Neutrophil (primary cell): ENCODE measurements around the gene MAP2.

Experiments
- H3K27ac ChIP-seq: fragments of 200-600 bp; sonication (generic); 2 replicates; pipeline ENCODE4 v1.5.1; 2016; ENCODE audit warnings: mild to moderate bottlenecking, moderate library complexity
- H3K27me3 ChIP-seq: fragments of 200-600 bp; sonication (generic); 2 replicates; pipeline ENCODE4 v1.6.0; 2016; ENCODE audit warnings: mild to moderate bottlenecking
- H3K36me3 ChIP-seq: fragments of 200-600 bp; sonication (generic); 2 replicates; pipeline ENCODE4 v1.5.1; 2017
- H3K4me1 ChIP-seq, 2 experiments: fragments of 200-600 bp in 1 of 2; sonication (generic) in 1 of 2; 1 replicate in 1 of 2; 2 replicates in 1 of 2; pipeline versions ENCODE4 v1.5.1 to v1.6.1; 2013 to 2016; ENCODE audit warnings: low read depth in 1 of 2, low read length in 1 of 2, mild to moderate bottlenecking in 1 of 2, moderate library complexity in 1 of 2; ENCODE audit not compliant: control insufficient read depth in 1 of 2, insufficient read depth in 1 of 2
- H3K4me3 ChIP-seq, 2 experiments: fragments of 200-600 bp in 1 of 2; sonication (generic) in 1 of 2; 1 replicate in 1 of 2; 2 replicates in 1 of 2; pipeline ENCODE4 v1.5.1; 2013 to 2016; ENCODE audit warnings: low read depth in 1 of 2, low read length in 1 of 2, mild to moderate bottlenecking in 1 of 2, moderate library complexity in 1 of 2
- H3K9me3 ChIP-seq: fragments of 200-600 bp; sonication (generic); 2 replicates; pipeline ENCODE4 v1.5.1; 2016
- TF ChIP-seq, protein P1 (sequence below): fragments of 200-600 bp; sonication (generic); IDR thresholded peaks from 2 replicates; pipeline ENCODE4 v1.5.1; 2016; ENCODE audit warnings: antibody characterized with exemption

Gene MAP2

GRCh38 chr2:209511637-209512036 is 87.8 kb downstream of the MAP2 start:
- Histone ChIP-seq H3K4me3 (no peak overlapping the region), H3K36me3 (no peaks in the 10 kb centered on the region), H3K9me3 (no peaks in the 10 kb centered on the region), H3K4me1 (no peaks in the 10 kb centered on the region), H3K27me3 (no peaks in the 10 kb centered on the region), H3K27ac (no peak overlapping the region)
- TF ChIP-seq, protein P1, sequence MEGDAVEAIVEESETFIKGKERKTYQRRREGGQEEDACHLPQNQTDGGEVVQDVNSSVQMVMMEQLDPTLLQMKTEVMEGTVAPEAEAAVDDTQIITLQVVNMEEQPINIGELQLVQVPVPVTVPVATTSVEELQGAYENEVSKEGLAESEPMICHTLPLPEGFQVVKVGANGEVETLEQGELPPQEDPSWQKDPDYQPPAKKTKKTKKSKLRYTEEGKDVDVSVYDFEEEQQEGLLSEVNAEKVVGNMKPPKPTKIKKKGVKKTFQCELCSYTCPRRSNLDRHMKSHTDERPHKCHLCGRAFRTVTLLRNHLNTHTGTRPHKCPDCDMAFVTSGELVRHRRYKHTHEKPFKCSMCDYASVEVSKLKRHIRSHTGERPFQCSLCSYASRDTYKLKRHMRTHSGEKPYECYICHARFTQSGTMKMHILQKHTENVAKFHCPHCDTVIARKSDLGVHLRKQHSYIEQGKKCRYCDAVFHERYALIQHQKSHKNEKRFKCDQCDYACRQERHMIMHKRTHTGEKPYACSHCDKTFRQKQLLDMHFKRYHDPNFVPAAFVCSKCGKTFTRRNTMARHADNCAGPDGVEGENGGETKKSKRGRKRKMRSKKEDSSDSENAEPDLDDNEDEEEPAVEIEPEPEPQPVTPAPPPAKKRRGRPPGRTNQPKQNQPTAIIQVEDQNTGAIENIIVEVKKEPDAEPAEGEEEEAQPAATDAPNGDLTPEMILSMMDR = no peak

- Histone ChIP-seq H3K36me3 (no peaks in the 10 kb centered on the region), H3K27ac (no peak overlapping the region), H3K4me3 (no peak overlapping the region), H3K9me3 (no peaks in the 10 kb centered on the region), H3K27me3 (no peaks in the 10 kb centered on the region), H3K4me1 (no peaks in the 10 kb centered on the region)
- TF ChIP-seq, protein P1 = no peak
Measured at GRCh38 chr2:209512971-209513370, 89.1 kb downstream of the MAP2 start.

DNA sequence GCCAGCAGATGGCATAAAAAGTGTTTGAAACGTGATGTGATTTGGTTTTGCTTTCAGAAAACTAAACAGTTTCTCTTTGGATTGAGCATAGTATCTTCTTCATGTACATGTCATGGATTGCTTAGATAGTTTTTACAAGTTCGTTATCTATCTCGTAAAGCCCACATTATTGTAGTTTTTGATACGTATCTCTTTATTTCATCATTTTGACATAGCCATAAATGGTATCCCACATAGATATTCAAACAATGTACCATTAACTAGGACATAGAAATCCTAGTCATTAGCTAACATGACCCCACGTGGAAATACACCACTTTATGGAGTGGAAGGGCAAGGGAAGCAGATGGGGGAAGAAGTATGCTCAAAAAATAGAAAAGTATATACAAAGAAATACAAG is 93.6 kb downstream of the MAP2 start:
- no peaks in the 10 kb centered on the region for H3K36me3 ChIP-seq
- no peaks in the 10 kb centered on the region for H3K27me3 ChIP-seq
- no peak overlapping the region for H3K27ac ChIP-seq
- no peak overlapping the region for H3K4me3 ChIP-seq
- TF ChIP-seq, protein P1 = no peak
- no peaks in the 10 kb centered on the region for H3K4me1 ChIP-seq
- H3K9me3 ChIP-seq = no peaks in the 10 kb centered on the region

DNA sequence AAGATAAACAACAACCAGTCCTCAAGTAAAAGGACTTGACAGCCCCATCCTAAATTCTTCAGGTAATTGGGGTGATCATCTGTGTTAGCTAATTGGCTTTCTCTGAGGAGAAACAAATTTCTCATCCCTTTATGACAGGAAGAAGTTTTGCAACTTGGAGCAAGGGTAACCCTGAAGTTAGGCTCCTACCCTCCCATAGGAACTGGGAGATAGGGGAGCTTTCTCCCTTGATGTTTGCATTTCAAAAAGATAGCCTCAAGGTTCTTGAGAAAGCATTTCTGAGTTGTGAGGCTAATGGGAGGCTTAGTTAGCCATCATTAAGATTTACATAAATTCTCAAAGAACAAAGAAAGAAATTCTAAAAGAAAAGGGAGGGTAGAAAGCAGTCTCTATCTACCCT is 95.4 kb downstream of the MAP2 start:
- Histone ChIP-seq H3K9me3 (no peaks in the 10 kb centered on the region), H3K4me1 (no peaks in the 10 kb centered on the region), H3K36me3 (no peaks in the 10 kb centered on the region), H3K27me3 (no peaks in the 10 kb centered on the region), H3K4me3 (no peak overlapping the region), H3K27ac (no peak overlapping the region)
- TF ChIP-seq, protein P1 = no peak

DNA sequence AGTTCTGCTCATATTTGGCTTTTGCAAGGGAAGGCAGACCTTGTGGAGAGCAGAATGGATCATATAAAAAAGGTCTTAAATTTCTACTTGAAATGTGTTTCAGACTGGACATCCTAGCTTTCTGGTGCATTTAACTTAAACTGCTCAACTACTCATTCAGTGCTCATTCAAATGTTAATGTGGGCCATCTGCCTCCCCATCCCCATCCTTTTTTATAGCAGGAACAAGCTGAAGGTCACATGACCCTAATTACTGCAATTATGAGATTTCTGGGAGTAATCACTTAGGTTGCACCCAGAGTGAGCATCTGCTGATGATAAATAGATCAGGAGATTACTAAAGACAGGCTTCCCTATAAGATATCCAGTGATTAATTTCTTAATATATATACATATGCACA is 96.1 kb downstream of the MAP2 start:
- TF ChIP-seq, protein P1 = no peak
- H3K36me3 ChIP-seq = no peaks in the 10 kb centered on the region
- H3K27ac ChIP-seq = no peak overlapping the region
- no peak overlapping the region for H3K4me3 ChIP-seq
- H3K9me3 ChIP-seq = no peaks in the 10 kb centered on the region
- H3K4me1 ChIP-seq = no peaks in the 10 kb centered on the region
- H3K27me3 ChIP-seq = no peaks in the 10 kb centered on the region
